ENCODE data around the gene TNFSF9.

Gene TNFSF9

DNA sequence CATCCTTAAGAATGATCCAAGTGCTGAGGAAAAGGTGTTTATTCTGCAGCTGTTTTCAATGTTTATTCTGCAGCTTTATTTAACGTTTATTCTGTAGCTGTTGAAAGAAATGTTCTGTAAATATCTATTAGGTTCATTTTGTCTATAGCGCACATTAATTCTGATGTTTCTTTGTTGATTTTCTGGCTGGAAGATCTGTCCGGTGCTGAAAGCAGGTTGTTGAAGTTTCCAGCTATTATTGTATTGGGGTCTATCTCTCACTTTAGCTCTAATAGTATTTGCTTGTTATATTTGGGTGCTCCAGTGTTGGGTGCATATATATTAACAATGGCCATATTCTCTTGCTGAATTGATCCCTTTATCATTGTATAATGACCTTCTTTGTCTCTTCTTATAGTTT lies 39.9 kb downstream of the TNFSF9 start:
- Histone ChIP-seq H3K36me3 (ENCODE audit: control insufficient read depth in 2 of 2, insufficient read depth in 1 of 2, low read length in 2 of 2) (no peaks in the 10 kb centered on the region), H3K27ac (ENCODE audit: extremely low read depth, low read depth, low read length) (no peak overlapping the region), H3K4me1 (ENCODE audit: control insufficient read depth, insufficient read depth, low read length) (no peaks in the 10 kb centered on the region), H3K9me3 (ENCODE audit: control insufficient read depth, insufficient read depth, low read depth, low read length) (no peaks in the 10 kb centered on the region), H3K4me3 (ENCODE audit: low read depth, low read length) (no peak overlapping the region)
- CTCF ChIA-PET = interaction anchor here (0.7 kb wide), 1 partner anchor 52 kb away, joined by 3 read pairs; no protein-coding TSS in a partner anchor
- TF ChIP-seq ZNF341 (tag by site-specific recombination; IDR thresholded peaks at IDR 0.05; ENCODE audit: low read depth) = no peak
- TF ChIP-seq, protein P1, sequence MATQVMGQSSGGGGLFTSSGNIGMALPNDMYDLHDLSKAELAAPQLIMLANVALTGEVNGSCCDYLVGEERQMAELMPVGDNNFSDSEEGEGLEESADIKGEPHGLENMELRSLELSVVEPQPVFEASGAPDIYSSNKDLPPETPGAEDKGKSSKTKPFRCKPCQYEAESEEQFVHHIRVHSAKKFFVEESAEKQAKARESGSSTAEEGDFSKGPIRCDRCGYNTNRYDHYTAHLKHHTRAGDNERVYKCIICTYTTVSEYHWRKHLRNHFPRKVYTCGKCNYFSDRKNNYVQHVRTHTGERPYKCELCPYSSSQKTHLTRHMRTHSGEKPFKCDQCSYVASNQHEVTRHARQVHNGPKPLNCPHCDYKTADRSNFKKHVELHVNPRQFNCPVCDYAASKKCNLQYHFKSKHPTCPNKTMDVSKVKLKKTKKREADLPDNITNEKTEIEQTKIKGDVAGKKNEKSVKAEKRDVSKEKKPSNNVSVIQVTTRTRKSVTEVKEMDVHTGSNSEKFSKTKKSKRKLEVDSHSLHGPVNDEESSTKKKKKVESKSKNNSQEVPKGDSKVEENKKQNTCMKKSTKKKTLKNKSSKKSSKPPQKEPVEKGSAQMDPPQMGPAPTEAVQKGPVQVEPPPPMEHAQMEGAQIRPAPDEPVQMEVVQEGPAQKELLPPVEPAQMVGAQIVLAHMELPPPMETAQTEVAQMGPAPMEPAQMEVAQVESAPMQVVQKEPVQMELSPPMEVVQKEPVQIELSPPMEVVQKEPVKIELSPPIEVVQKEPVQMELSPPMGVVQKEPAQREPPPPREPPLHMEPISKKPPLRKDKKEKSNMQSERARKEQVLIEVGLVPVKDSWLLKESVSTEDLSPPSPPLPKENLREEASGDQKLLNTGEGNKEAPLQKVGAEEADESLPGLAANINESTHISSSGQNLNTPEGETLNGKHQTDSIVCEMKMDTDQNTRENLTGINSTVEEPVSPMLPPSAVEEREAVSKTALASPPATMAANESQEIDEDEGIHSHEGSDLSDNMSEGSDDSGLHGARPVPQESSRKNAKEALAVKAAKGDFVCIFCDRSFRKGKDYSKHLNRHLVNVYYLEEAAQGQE (tag by site-specific recombination; IDR thresholded peaks at IDR 0.05) = peak; percentile 74
- POLR2A ChIA-PET = no interaction called here

DNA sequence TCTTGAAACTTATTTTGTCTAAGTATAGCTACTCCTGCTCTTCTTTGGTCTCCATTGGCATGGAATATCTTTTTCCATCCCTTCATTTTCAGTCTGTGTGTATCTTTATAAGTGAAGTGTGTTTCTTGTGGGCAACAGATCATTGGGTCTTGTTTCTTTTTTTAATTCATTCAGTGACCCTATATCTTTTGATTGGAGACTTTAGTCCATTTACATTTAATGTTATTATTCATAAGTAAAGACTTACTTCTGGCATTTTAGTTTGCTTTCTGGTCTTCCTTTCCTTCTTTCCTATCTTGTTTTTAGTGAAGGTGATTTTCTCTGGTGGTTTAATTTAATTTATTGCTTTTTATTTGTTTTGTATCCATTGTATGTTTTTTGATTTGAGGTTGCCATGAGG lies 40.3 kb downstream of the TNFSF9 start:
- POLR2A ChIA-PET = no interaction called here

GRCh38 chr19:6572217-6572616 lies 41.4 kb downstream of the TNFSF9 start:
- no peaks in the 10 kb centered on the region for H3K36me3 ChIP-seq (ENCODE audit: control insufficient read depth in 2 of 2, insufficient read depth in 1 of 2, low read length in 2 of 2)
- CTCF ChIA-PET = no interaction called here
- POLR2A ChIA-PET = no interaction called here
- no peak overlapping the region for H3K4me3 ChIP-seq (ENCODE audit: low read depth, low read length)
- TF ChIP-seq ZNF248 (tag by site-specific recombination; IDR thresholded peaks at IDR 0.05) (no peak), GLI2 (tag by site-specific recombination; IDR thresholded peaks at IDR 0.05; ENCODE audit: borderline replicate concordance, low read depth) (no peak), ZNF416 (tag by site-specific recombination; IDR thresholded peaks at IDR 0.05) (no peak), ZFP37 (tag by site-specific recombination; IDR thresholded peaks at IDR 0.05) (no peak), ZSCAN16 (tag by site-specific recombination; IDR thresholded peaks at IDR 0.05) (no peak), ZNF133 (tag by site-specific recombination; IDR thresholded peaks at IDR 0.05) (0 out of 2 replicates have a peak, but pooled peaks have one; percentile 5)
- no peak overlapping the region for H3K27ac ChIP-seq (ENCODE audit: extremely low read depth, low read depth, low read length)
- H3K9me3 ChIP-seq (ENCODE audit: control insufficient read depth, insufficient read depth, low read depth, low read length) = no peaks in the 10 kb centered on the region
- no peaks in the 10 kb centered on the region for H3K4me1 ChIP-seq (ENCODE audit: control insufficient read depth, insufficient read depth, low read length)

More for the DNA sequence above, 40.3 kb downstream of the TNFSF9 start:
- CTCF ChIA-PET = no interaction called here
- H3K4me3 ChIP-seq (ENCODE audit: low read depth, low read length) = no peak overlapping the region
- no peak for TF ChIP-seq ZNF544 (tag by site-specific recombination; IDR thresholded peaks at IDR 0.05)
- peak; percentile 50 for TF ChIP-seq SETDB1 (IDR thresholded peaks at IDR 0.05; ENCODE audit: insufficient read length, low read length)
- no peaks in the 10 kb centered on the region for H3K4me1 ChIP-seq (ENCODE audit: control insufficient read depth, insufficient read depth, low read length)
- H3K27ac ChIP-seq (ENCODE audit: extremely low read depth, low read depth, low read length) = no peak overlapping the region
- H3K36me3 ChIP-seq (ENCODE audit: control insufficient read depth in 2 of 2, insufficient read depth in 1 of 2, low read length in 2 of 2) = no peaks in the 10 kb centered on the region
- H3K9me3 ChIP-seq (ENCODE audit: control insufficient read depth, insufficient read depth, low read depth, low read length) = no peaks in the 10 kb centered on the region

DNA sequence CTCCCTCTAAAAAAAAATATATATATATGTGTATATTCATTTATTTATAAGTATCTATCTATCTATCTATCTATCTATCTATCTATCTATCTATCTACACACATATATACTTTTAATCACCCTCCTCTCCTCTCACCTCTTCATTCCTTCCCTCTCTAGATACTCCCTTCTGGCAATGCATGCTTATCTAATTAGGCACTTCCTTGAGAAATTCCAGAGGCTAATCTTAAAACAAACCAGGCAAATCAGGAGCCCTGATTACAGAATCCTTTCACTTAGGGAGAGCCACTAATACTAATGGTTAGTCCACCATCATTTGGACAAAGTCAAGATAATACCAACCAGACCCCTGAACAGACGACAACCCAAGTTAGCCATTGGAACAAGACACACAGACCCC lies 42.5 kb downstream of the TNFSF9 start:
- H3K4me3 ChIP-seq (ENCODE audit: low read depth, low read length) = no peak overlapping the region
- ChIA-PET CTCF (interaction anchor here (0.7 kb wide), 2 partner anchors 47 to 554 kb away, joined by 3 to 4 read pairs; no protein-coding TSS in a partner anchor), POLR2A (no interaction called here)
- TF ChIP-seq ZNF324 (tag by site-specific recombination; IDR thresholded peaks at IDR 0.05) (no peak), ELK4 (IDR thresholded peaks at IDR 0.05; ENCODE audit: borderline replicate concordance, low read depth, low read length) (no peak), KLF16 (tag by site-specific recombination; IDR thresholded peaks at IDR 0.05) (no peak), ZNF664 (tag by site-specific recombination; IDR thresholded peaks at IDR 0.05) (no peak), GLIS2 (tag by site-specific recombination; IDR thresholded peaks at IDR 0.05) (no peak), BCL11B (tag by site-specific recombination; IDR thresholded peaks at IDR 0.05; ENCODE audit: low read depth) (no peak), ZNF146 (tag by site-specific recombination; IDR thresholded peaks at IDR 0.05) (no peak)
- TF ChIP-seq, protein P2, sequence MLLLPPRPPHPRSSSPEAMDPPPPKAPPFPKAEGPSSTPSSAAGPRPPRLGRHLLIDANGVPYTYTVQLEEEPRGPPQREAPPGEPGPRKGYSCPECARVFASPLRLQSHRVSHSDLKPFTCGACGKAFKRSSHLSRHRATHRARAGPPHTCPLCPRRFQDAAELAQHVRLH (tag by site-specific recombination; IDR thresholded peaks at IDR 0.05) = no peak
- H3K36me3 ChIP-seq (ENCODE audit: control insufficient read depth in 2 of 2, insufficient read depth in 1 of 2, low read length in 2 of 2) = no peaks in the 10 kb centered on the region
- H3K27ac ChIP-seq (ENCODE audit: extremely low read depth, low read depth, low read length) = no peak overlapping the region
- H3K9me3 ChIP-seq (ENCODE audit: control insufficient read depth, insufficient read depth, low read depth, low read length) = no peaks in the 10 kb centered on the region
- H3K4me1 ChIP-seq (ENCODE audit: control insufficient read depth, insufficient read depth, low read length) = no peaks in the 10 kb centered on the region
